ENCODE results near the gene SHROOM3.

GRCh38 chr4:76758996-76759395 is 324.0 kb downstream of the SHROOM3 start:
- TF ChIP-seq CTCF (IDR thresholded peaks at IDR 0.05; ENCODE audit: poor library complexity, severe bottlenecking), result no peak
- no peak for TF ChIP-seq EZH2 (IDR thresholded peaks at IDR 0.05; ENCODE audit: borderline replicate concordance, insufficient read depth, low read length, poor library complexity, severe bottlenecking)
- no peak for TF ChIP-seq REST (IDR thresholded peaks at IDR 0.05; ENCODE audit: borderline replicate concordance)
- TF ChIP-seq POLR2AphosphoS5 (IDR thresholded peaks at IDR 0.05), result no peak

Data from neural cell (in vitro differentiated cells).